ENCODE data around the gene ZNF750.

Gene ZNF750

GRCh38 chr17:82835122-82835521, 4.7 kb downstream of the ZNF750 start:
- DNase-seq (ENCODE audit: low read depth, low spot score): no peak

GRCh38 chr17:82832881-82833475, 6.8 kb downstream of the ZNF750 start:
- DNase-seq (ENCODE audit: low read depth, low spot score): no peak

GRCh38 chr17:82832411-82832810, 7.4 kb downstream of the ZNF750 start:
- DNase-seq (ENCODE audit: low read depth, low spot score): no peak

- DNase-seq (ENCODE audit: low read depth, low spot score): no peak
Observed at GRCh38 chr17:82831818-82832200, 8.0 kb downstream of the ZNF750 start.

- DNase-seq (ENCODE audit: low read depth, low spot score): no peak
Observed at GRCh38 chr17:82831041-82831817, 8.6 kb downstream of the ZNF750 start.

GRCh38 chr17:82830249-82830661, 9.6 kb downstream of the ZNF750 start:
- no peak for DNase-seq (ENCODE audit: low read depth, low spot score)

- DNase-seq (ENCODE audit: low read depth, low spot score): no peak
Observed at GRCh38 chr17:82828875-82829487, 10.8 kb downstream of the ZNF750 start.

- no peak for DNase-seq (ENCODE audit: low read depth, low spot score)
Observed at GRCh38 chr17:82826956-82827355, 12.9 kb downstream of the ZNF750 start.

- no peak for DNase-seq (ENCODE audit: low read depth, low spot score)
Observed at GRCh38 chr17:82826211-82826610, 13.6 kb downstream of the ZNF750 start.

- no peak for DNase-seq (ENCODE audit: low read depth, low spot score)
Observed at GRCh38 chr17:82825540-82826124, 14.2 kb downstream of the ZNF750 start.

- DNase-seq (ENCODE audit: low read depth, low spot score): no peak
Observed at GRCh38 chr17:82823004-82823403, 16.8 kb downstream of the ZNF750 start.

- DNase-seq (ENCODE audit: low read depth, low spot score): no peak
Observed at GRCh38 chr17:82822281-82822680, 17.5 kb downstream of the ZNF750 start.

GRCh38 chr17:82821554-82821953, 18.3 kb downstream of the ZNF750 start:
- no peak for DNase-seq (ENCODE audit: low read depth, low spot score)

- peak; percentile 28 for DNase-seq (ENCODE audit: low read depth, low spot score)
Observed at GRCh38 chr17:82820278-82821251, 19.3 kb downstream of the ZNF750 start.

GRCh38 chr17:82817947-82818346, 21.9 kb downstream of the ZNF750 start:
- no peak for DNase-seq (ENCODE audit: low read depth, low spot score)

- DNase-seq (ENCODE audit: low read depth, low spot score): no peak
Observed at GRCh38 chr17:82816358-82816757, 23.5 kb downstream of the ZNF750 start.

GRCh38 chr17:82815790-82816305, 24.0 kb downstream of the ZNF750 start:
- DNase-seq (ENCODE audit: low read depth, low spot score): no peak

- DNase-seq (ENCODE audit: low read depth, low spot score): no peak
Observed at GRCh38 chr17:82815354-82815753, 24.5 kb downstream of the ZNF750 start.

- no peak for DNase-seq (ENCODE audit: low read depth, low spot score)
Observed at GRCh38 chr17:82814834-82815233, 25.0 kb downstream of the ZNF750 start.

GRCh38 chr17:82813299-82814051, 26.3 kb downstream of the ZNF750 start:
- DNase-seq (ENCODE audit: low read depth, low spot score): no peak
